ENCODE measurements around the gene PPCDC. TPM values are rescaled to one million over a fixed set of nuclear protein-coding genes. Genes with fewer than 3 reads are reported as not detected.

The PPCDC gene
- total RNA-seq, 1 donor from 2014 or later = 13.1 TPM

DNA sequence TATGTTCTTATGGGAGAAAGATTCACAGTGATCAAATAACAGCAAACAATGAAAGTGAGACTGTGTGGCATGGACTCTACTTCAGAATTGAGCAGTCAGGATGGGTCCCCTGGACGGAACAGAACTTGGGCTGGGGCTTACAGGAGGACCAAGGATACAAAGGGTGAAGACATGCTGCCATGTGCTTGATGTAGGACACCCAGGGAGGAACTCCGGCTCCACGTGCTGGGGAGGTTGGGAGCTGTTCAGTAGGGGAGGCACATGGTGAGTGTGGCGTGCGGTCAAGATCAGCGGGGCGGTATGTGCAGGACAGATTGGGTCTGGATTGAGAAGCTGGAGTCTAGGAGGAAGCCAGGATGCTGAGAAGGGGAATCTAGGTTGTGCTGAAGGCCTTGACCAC lies 32.6 kb downstream of the PPCDC start:
- TF ChIP-seq CTCF (IDR thresholded peaks at IDR 0.05) = no peak
- intact Hi-C loops (cut with DNase I) = no loop called here
- H3K4me1 ChIP-seq = peaks cover 7% of the 10 kb centered on the region
- no peaks in the 10 kb centered on the region for H3K36me3 ChIP-seq
- no peaks in the 10 kb centered on the region for H3K9me3 ChIP-seq
- H3K27me3 ChIP-seq = no peaks in the 10 kb centered on the region
- H3K4me3 ChIP-seq = no peak overlapping the region
- ATAC-seq = no peak
- peak; percentile 38 for DNase-seq
- no peak overlapping the region for H3K27ac ChIP-seq

DNA sequence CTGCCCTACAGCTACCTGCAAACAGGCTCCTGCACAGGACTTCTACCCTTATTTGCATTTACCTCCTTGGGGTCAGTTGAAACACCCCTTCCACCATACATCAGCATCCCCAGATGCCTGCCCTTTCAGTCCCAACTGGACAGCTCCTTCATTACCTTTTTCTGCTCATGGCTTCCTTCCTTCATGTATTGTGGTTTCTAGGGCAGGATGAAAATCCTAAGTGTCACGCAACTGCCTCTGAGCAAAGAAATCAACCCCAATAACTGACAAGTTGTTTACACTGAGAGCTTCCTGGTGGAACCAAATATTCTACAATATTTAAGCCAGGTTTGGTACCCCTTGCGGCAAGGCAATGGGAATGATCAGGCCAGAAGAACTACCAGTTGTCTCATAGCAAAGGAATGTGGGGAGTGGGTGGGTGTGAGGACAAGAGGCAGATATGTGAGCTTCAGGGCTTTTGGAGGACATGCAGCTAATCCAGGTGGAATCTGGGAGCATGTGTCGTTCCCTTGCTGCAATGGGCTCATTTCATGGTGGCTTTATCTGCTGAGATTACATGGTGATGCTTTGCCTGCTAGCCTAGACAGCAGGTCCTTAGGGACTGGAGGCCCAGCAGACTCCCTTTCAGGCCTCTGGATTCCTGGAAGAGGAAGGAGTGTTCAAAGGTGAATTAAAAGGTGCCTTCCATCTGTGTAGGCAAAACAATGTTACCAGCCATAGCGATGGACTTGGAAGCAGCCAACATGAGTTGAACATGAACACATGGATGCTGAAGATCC lies 34.9 kb downstream of the PPCDC start:
- H3K9me3 ChIP-seq = no peaks in the 10 kb centered on the region
- ATAC-seq (no peak), DNase-seq (no peak)
- H3K27ac ChIP-seq = no peak overlapping the region
- peaks cover 7% of the 10 kb centered on the region for H3K4me1 ChIP-seq
- no peak for TF ChIP-seq CTCF (IDR thresholded peaks at IDR 0.05)
- no peaks in the 10 kb centered on the region for H3K27me3 ChIP-seq
- intact Hi-C loops (cut with DNase I) = no loop called here
- no peak overlapping the region for H3K4me3 ChIP-seq
- no peaks in the 10 kb centered on the region for H3K36me3 ChIP-seq

DNA sequence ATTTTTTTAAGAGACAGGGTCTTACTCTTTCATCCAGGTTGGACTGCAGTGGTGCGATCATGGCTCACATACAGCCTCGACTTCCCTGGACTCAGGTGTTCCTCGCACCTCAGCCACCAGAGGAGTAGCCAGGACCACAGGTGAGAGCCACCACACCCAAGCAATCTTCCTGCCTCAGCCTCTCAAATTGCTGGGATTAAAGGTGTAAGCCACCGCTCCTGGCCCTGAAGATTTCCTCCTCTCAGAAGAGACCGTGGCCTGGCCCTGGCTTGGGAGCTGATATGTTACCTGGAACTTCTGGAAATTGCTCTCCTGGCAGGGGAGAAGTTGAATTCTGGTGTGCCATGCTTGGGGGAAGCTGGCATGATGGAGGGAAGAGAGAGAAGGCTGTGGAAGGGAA lies 36.2 kb downstream of the PPCDC start:
- peaks cover 7% of the 10 kb centered on the region for H3K4me1 ChIP-seq
- no peaks in the 10 kb centered on the region for H3K27me3 ChIP-seq
- DNase-seq (peak; percentile 29), ATAC-seq (no peak)
- no peak for TF ChIP-seq CTCF (IDR thresholded peaks at IDR 0.05)
- H3K4me3 ChIP-seq = no peak overlapping the region
- H3K27ac ChIP-seq = no peak overlapping the region
- intact Hi-C loops (cut with DNase I) = no loop called here
- H3K36me3 ChIP-seq = no peaks in the 10 kb centered on the region
- no peaks in the 10 kb centered on the region for H3K9me3 ChIP-seq

DNA sequence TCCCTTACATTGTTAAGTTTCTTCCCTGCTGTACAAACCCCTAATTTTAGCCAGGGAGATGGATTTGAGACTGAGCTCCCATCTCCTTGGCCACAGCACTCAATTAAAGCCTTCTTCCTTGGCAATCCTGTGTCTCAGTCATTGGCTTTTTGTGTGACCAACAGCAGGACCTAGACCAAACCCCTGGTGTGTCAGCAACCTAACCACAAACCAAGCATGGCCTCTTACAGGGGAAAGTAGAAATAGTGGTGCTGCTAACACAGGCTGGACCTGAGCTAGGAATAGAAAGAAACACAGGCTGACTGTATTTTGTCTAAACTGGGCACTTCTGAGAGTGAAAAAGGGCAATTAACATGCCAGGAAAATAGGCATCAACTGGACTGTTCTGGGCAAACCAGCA lies 37.9 kb downstream of the PPCDC start:
- Histone ChIP-seq H3K9me3 (no peaks in the 10 kb centered on the region), H3K4me1 (peaks cover 7% of the 10 kb centered on the region), H3K36me3 (no peaks in the 10 kb centered on the region), H3K27ac (no peak overlapping the region), H3K4me3 (no peak overlapping the region), H3K27me3 (no peaks in the 10 kb centered on the region)
- DNase-seq (no peak), ATAC-seq (peak; percentile 31)
- intact Hi-C loops (cut with DNase I) = no loop called here
- no peak for TF ChIP-seq CTCF (IDR thresholded peaks at IDR 0.05)

- Histone ChIP-seq H3K27me3 (no peaks in the 10 kb centered on the region), H3K4me3 (no peak overlapping the region), H3K27ac (no peak overlapping the region), H3K9me3 (no peaks in the 10 kb centered on the region), H3K36me3 (no peaks in the 10 kb centered on the region), H3K4me1 (peaks cover 17% of the 10 kb centered on the region)
- ATAC-seq (no peak), DNase-seq (peak; percentile 29)
- intact Hi-C loops (cut with DNase I) = no loop called here
- no peak for TF ChIP-seq CTCF (IDR thresholded peaks at IDR 0.05)
Observed at GRCh38 chr15:75062706-75063105, 39.3 kb downstream of the PPCDC start.
